Naive B cell (primary cell): Measurements from ENCODE around the gene HDAC11. TPM values are rescaled to one million over a fixed set of nuclear protein-coding genes. Genes with fewer than 3 reads are reported as not detected.

Experiments used
- ATAC-seq, 2 donors: fragments of 150-1000 bp; cut with Tn5 transposase; 2 replicates each; pipeline ENCODE4 v1.10.0; 2021; ENCODE audit warnings: low read depth in 2 of 2, mild to moderate bottlenecking in 2 of 2, moderate library complexity in 2 of 2
- DNase-seq: peaks from one replicate; pipeline ENCODE4 v3.0.0; 2022
- H3K27ac Mint-ChIP-seq, 6 donors: one replicate each; pipeline ENCODE4 v1.8.0; 2020 to 2022; ENCODE audit warnings: mild to moderate bottlenecking in 6 of 6, mixed read lengths in 6 of 6, moderate library complexity in 5 of 6, inconsistent platforms in 2 of 6
- H3K27me3 Mint-ChIP-seq, 3 donors: one replicate each; pipeline ENCODE4 v1.8.0; 2021 to 2022; ENCODE audit warnings: mixed read lengths in 3 of 3, mild to moderate bottlenecking in 1 of 3
- H3K36me3 Mint-ChIP-seq, 2 donors: one replicate each; pipeline ENCODE4 v1.8.0; 2020 to 2022; ENCODE audit warnings: mixed read lengths in 2 of 2, inconsistent platforms in 1 of 2, mild to moderate bottlenecking in 1 of 2
- H3K4me1 Mint-ChIP-seq, 3 donors: one replicate each; pipeline ENCODE4 v1.8.0; 2020 to 2022; ENCODE audit warnings: mixed read lengths in 3 of 3, inconsistent platforms in 1 of 3, mild to moderate bottlenecking in 1 of 3, moderate library complexity in 1 of 3
- H3K4me3 Mint-ChIP-seq, 8 donors: one replicate each; pipeline ENCODE4 v1.8.0; 2020 to 2022; ENCODE audit warnings: mild to moderate bottlenecking in 8 of 8, mixed read lengths in 8 of 8, moderate library complexity in 8 of 8, inconsistent platforms in 2 of 8
- H3K9me3 Mint-ChIP-seq, 7 donors: one replicate each; pipeline ENCODE4 v1.8.0; 2020 to 2022; ENCODE audit warnings: mixed read lengths in 7 of 7, mild to moderate bottlenecking in 5 of 7, inconsistent platforms in 2 of 7, moderate library complexity in 1 of 7
- polyA plus RNA-seq, 6 donors: library from polyadenylated mRNA; unstranded; fragments of 300-500 nt; fragmentation: Illumina TruSeq; gene quantifications; one replicate each; pipeline ENCODE4 v1.2.3, GENCODE V29; 2021; ENCODE audit warnings: low read depth in 6 of 6

HDAC11 gene
- polyA plus RNA-seq, 6 donors from 2014 or later, result 0.53 to 2.7 (median 1.6) TPM; not detected in 1

DNA sequence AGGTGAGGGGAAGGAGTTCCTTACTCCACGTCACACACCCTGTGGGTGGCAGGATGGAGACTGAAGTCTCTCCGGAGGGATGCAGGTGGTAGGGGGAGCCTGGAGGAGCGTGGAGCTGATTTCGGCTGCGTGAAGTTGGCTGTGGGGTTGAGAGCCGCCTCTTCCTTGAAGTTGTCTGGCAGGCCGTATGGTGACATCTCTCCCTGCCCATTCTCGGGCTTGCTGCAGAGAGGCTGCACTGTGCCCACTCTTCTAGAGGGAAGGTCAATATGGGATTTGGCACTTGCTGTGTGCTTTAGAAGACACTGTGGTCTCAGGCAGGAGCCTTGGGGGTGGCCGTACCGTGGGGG lies 55.4 kb downstream of the HDAC11 start:
- peaks cover 23 to 47% (median 41%) of the 10 kb centered on the region in 3 donors for H3K27me3 Mint-ChIP-seq
- no peaks in the 10 kb centered on the region for H3K36me3 Mint-ChIP-seq
- no peak for ATAC-seq
- DNase-seq, result no peak
- no peak overlapping the region for H3K4me3 Mint-ChIP-seq
- H3K9me3 Mint-ChIP-seq, result peaks cover 0 to 4% (median 0%) of the 10 kb centered on the region in 7 donors
- H3K27ac Mint-ChIP-seq, result peak overlapping the region in 1 of 6 donors; percentile 61
- peaks cover 0 to 4% (median 0%) of the 10 kb centered on the region in 3 donors for H3K4me1 Mint-ChIP-seq

DNA sequence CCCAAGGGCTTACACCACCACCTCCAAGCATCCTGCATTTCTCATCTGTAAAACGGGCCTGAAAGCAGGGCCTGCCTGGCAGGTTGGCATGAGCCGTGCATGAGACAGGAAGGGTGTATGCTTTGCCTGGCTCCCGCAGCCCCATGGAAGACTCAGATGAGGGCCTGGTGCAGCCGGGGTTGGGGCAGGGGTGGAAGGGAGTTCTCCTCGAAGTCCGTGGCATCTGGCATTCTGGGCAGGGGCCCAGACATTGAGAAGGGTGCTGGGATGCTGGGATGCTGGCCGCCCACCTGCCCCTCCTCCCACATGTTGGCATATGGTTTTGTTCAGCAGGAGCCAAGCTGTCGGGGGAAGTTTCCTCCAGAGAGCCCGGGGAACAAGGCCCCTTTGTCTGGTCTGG lies 55.8 kb downstream of the HDAC11 start:
- Mint-ChIP-seq H3K27ac (no peak overlapping the region), H3K4me3 (no peak overlapping the region), H3K36me3 (peaks cover 2 to 4% of the 10 kb centered on the region in 2 donors), H3K9me3 (peaks cover 0 to 4% (median 2%) of the 10 kb centered on the region in 7 donors), H3K27me3 (peaks cover 25 to 51% (median 44%) of the 10 kb centered on the region in 3 donors), H3K4me1 (peaks cover 0 to 4% (median 0%) of the 10 kb centered on the region in 3 donors)
- no peak for ATAC-seq
- DNase-seq, result no peak

DNA sequence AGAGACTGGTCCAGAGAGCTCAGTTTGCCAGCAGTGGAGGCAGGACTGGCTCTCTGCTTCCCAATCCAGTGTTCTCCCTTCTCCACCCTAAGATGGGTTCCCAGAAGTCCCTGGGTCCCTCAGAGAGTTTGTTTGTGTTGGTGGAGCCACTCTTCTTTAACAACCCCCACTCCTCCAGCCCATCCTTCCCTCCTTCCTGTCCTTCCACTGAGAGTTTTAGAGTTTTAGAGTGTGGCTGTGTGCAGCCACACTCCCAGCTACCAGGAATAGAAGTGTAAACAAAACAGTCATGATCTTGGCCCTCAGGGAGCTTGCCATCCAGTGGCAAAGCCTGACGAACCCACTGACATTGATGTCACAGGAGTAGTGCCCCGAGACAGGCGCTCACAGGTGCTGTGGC lies 56.3 kb downstream of the HDAC11 start:
- ATAC-seq (no peak), DNase-seq (no peak)
- peaks cover 0 to 4% (median 0%) of the 10 kb centered on the region in 3 donors for H3K4me1 Mint-ChIP-seq
- peak overlapping the region in 1 of 8 donors; percentile 43 for H3K4me3 Mint-ChIP-seq
- H3K36me3 Mint-ChIP-seq, result peaks cover 6 to 8% of the 10 kb centered on the region in 2 donors
- peaks cover 0 to 8% (median 7%) of the 10 kb centered on the region in 7 donors for H3K9me3 Mint-ChIP-seq
- no peak overlapping the region for H3K27ac Mint-ChIP-seq
- peaks cover 30 to 55% (median 49%) of the 10 kb centered on the region in 3 donors for H3K27me3 Mint-ChIP-seq

- ATAC-seq (no peak), DNase-seq (no peak)
- H3K4me3 Mint-ChIP-seq, result peak overlapping the region in 1 of 8 donors; percentile 43
- H3K9me3 Mint-ChIP-seq, result peaks cover 0 to 12% (median 7%) of the 10 kb centered on the region in 7 donors
- H3K4me1 Mint-ChIP-seq, result peaks cover 0 to 4% (median 0%) of the 10 kb centered on the region in 3 donors
- H3K27ac Mint-ChIP-seq, result peak overlapping the region in 1 of 6 donors; percentile 49
- peaks cover 33 to 55% (median 51%) of the 10 kb centered on the region in 3 donors for H3K27me3 Mint-ChIP-seq
- H3K36me3 Mint-ChIP-seq, result peaks cover 6 to 8% of the 10 kb centered on the region in 2 donors
These were observed 56.7 kb downstream of the HDAC11 start for GRCh38 chr3:13536832-13537231.

GRCh38 chr3:13537244-13537908 lies 57.3 kb downstream of the HDAC11 start:
- H3K27ac Mint-ChIP-seq, result peak overlapping the region in 1 of 6 donors; percentile 49
- H3K4me3 Mint-ChIP-seq, result no peak overlapping the region
- H3K9me3 Mint-ChIP-seq, result peaks cover 0 to 17% (median 7%) of the 10 kb centered on the region in 7 donors
- DNase-seq, result no peak
- H3K27me3 Mint-ChIP-seq, result peaks cover 37 to 55% (median 51%) of the 10 kb centered on the region in 3 donors
- H3K4me1 Mint-ChIP-seq, result peaks cover 0 to 4% (median 0%) of the 10 kb centered on the region in 3 donors
- no peak for ATAC-seq
- peaks cover 6 to 8% of the 10 kb centered on the region in 2 donors for H3K36me3 Mint-ChIP-seq

DNA sequence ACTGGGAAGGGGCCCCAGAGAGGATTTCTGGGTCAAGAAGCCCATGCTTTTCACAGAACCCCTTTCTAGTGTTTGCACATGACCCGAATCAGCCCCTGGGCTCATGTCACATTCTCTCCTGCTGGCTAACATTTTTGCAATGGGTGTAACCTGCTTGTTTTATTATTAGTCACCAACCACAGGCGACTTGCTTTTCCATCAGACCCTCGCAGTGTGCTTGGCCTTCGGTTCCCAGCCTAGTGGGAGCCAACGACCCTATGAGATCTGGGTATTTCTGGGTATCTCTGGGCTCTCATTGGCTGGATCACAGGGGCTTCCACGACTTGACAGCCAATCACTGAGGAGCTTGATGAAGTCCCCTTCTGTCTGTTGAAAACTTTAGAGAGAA lies 57.8 kb downstream of the HDAC11 start:
- Mint-ChIP-seq H3K27ac (no peak overlapping the region), H3K27me3 (peaks cover 37 to 54% (median 51%) of the 10 kb centered on the region in 3 donors), H3K36me3 (peaks cover 6 to 8% of the 10 kb centered on the region in 2 donors), H3K4me1 (peaks cover 0 to 4% (median 0%) of the 10 kb centered on the region in 3 donors), H3K9me3 (peaks cover 0 to 19% (median 7%) of the 10 kb centered on the region in 7 donors), H3K4me3 (peak overlapping the region in 1 of 8 donors; percentile 60)
- ATAC-seq, result no peak
- DNase-seq, result no peak

DNA sequence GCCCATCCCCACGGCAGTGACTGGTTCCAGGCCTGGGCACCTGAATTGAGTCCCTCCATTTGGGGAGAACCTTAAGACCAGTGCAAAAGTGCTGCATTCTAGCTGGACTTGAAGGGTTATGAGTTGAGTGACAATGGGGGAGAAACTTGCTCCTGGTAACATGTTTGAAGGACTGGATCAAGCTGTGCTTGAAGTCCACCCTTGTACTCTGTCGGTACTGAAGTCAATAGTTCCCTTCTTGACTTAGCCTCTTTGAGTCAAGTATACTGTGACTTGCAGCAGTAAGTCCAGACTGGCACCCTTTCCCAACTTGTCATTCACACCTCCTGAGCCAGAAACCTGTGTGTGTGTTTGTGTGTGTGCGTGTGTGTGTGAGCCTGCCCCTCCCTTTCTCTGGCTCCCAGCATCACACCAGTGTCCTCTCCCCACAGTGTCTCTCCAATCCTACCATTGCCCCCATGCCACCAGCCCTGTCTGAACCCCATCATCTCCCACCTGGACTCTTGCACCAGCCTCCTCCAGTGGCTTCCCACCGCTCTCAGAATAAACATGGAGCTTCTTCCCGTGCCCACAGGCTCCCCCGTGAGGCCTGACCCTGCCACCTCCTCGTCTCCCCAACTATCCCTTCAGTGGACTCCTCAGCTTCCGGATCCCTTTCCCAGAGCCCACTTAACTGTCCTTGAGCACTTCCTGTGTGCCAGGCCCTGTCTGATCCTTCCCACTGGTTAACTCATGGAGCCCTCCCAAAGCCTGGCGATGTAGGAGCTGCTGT lies 58.6 kb downstream of the HDAC11 start:
- DNase-seq, result no peak
- peaks cover 6 to 8% of the 10 kb centered on the region in 2 donors for H3K36me3 Mint-ChIP-seq
- H3K27ac Mint-ChIP-seq, result no peak overlapping the region
- peaks cover 0 to 5% (median 0%) of the 10 kb centered on the region in 3 donors for H3K4me1 Mint-ChIP-seq
- H3K4me3 Mint-ChIP-seq, result peak overlapping the region in 1 of 8 donors; percentile 23
- peaks cover 33 to 51% (median 50%) of the 10 kb centered on the region in 3 donors for H3K27me3 Mint-ChIP-seq
- H3K9me3 Mint-ChIP-seq, result peaks cover 0 to 19% (median 7%) of the 10 kb centered on the region in 7 donors
- ATAC-seq, result no peak

GRCh38 chr3:13539292-13539638 lies 59.2 kb downstream of the HDAC11 start:
- peaks cover 32 to 55% (median 54%) of the 10 kb centered on the region in 3 donors for H3K27me3 Mint-ChIP-seq
- H3K36me3 Mint-ChIP-seq, result peaks cover 6 to 8% of the 10 kb centered on the region in 2 donors
- H3K4me1 Mint-ChIP-seq, result peaks cover 1 to 11% (median 3%) of the 10 kb centered on the region in 3 donors
- H3K27ac Mint-ChIP-seq, result no peak overlapping the region
- no peak for DNase-seq
- no peak overlapping the region for H3K4me3 Mint-ChIP-seq
- peaks cover 0 to 19% (median 7%) of the 10 kb centered on the region in 7 donors for H3K9me3 Mint-ChIP-seq
- no peak for ATAC-seq

- peaks cover 5 to 15% (median 7%) of the 10 kb centered on the region in 3 donors for H3K4me1 Mint-ChIP-seq
- H3K4me3 Mint-ChIP-seq, result no peak overlapping the region
- DNase-seq, result no peak
- H3K27ac Mint-ChIP-seq, result no peak overlapping the region
- ATAC-seq, result no peak
- peaks cover 6 to 8% of the 10 kb centered on the region in 2 donors for H3K36me3 Mint-ChIP-seq
- H3K27me3 Mint-ChIP-seq, result peaks cover 35 to 59% (median 57%) of the 10 kb centered on the region in 3 donors
- peaks cover 0 to 19% (median 7%) of the 10 kb centered on the region in 7 donors for H3K9me3 Mint-ChIP-seq
These were observed 59.6 kb downstream of the HDAC11 start for GRCh38 chr3:13539671-13540070.

GRCh38 chr3:13540297-13540995 lies 60.3 kb downstream of the HDAC11 start:
- Mint-ChIP-seq H3K9me3 (peaks cover 0 to 19% (median 7%) of the 10 kb centered on the region in 7 donors), H3K4me1 (peaks cover 5 to 23% (median 9%) of the 10 kb centered on the region in 3 donors), H3K36me3 (peaks cover 6 to 8% of the 10 kb centered on the region in 2 donors), H3K27me3 (peaks cover 32 to 59% (median 57%) of the 10 kb centered on the region in 3 donors), H3K27ac (no peak overlapping the region), H3K4me3 (no peak overlapping the region)
- no peak for ATAC-seq
- DNase-seq, result no peak

GRCh38 chr3:13541691-13542090 lies 61.6 kb downstream of the HDAC11 start:
- peaks cover 5 to 21% (median 9%) of the 10 kb centered on the region in 3 donors for H3K4me1 Mint-ChIP-seq
- peaks cover 0 to 19% (median 7%) of the 10 kb centered on the region in 7 donors for H3K9me3 Mint-ChIP-seq
- no peak overlapping the region for H3K4me3 Mint-ChIP-seq
- ATAC-seq, result no peak
- no peak overlapping the region for H3K27ac Mint-ChIP-seq
- H3K27me3 Mint-ChIP-seq, result peaks cover 26 to 52% (median 52%) of the 10 kb centered on the region in 3 donors
- no peak for DNase-seq
- peaks cover 6 to 8% of the 10 kb centered on the region in 2 donors for H3K36me3 Mint-ChIP-seq

- no peak overlapping the region for H3K4me3 Mint-ChIP-seq
- peaks cover 6 to 8% of the 10 kb centered on the region in 2 donors for H3K36me3 Mint-ChIP-seq
- H3K27me3 Mint-ChIP-seq, result peaks cover 22 to 48% (median 48%) of the 10 kb centered on the region in 3 donors
- peaks cover 0 to 19% (median 4%) of the 10 kb centered on the region in 7 donors for H3K9me3 Mint-ChIP-seq
- DNase-seq, result no peak
- ATAC-seq, result no peak
- H3K27ac Mint-ChIP-seq, result no peak overlapping the region
- peaks cover 5 to 19% (median 9%) of the 10 kb centered on the region in 3 donors for H3K4me1 Mint-ChIP-seq
These were observed 62.0 kb downstream of the HDAC11 start for GRCh38 chr3:13542142-13542541.

DNA sequence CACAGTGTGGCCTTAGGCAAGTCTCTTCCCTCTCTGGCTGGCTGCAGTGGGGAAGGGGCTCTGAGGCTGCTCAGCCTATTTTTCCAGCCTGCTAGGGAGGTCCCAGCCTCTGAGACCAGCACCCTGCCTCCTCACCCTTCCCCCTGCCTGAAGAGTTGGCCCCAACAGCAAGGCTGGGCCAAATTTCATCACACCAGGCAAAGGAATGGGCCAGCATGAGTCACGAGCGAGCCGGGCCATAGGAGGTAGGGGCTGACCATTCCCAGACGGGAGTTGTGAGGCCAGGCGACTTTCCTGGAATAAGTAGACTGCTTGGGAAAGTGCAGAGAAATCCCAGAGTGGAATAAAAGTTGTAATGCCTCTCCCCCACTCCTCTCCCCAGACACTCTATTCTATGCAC lies 63.1 kb downstream of the HDAC11 start:
- peaks cover 6 to 8% of the 10 kb centered on the region in 2 donors for H3K36me3 Mint-ChIP-seq
- no peak for DNase-seq
- H3K4me1 Mint-ChIP-seq, result peaks cover 8 to 22% (median 13%) of the 10 kb centered on the region in 3 donors
- H3K27ac Mint-ChIP-seq, result no peak overlapping the region
- H3K9me3 Mint-ChIP-seq, result peaks cover 0 to 19% (median 3%) of the 10 kb centered on the region in 7 donors
- peaks cover 18 to 53% (median 42%) of the 10 kb centered on the region in 3 donors for H3K27me3 Mint-ChIP-seq
- H3K4me3 Mint-ChIP-seq, result peak overlapping the region in 1 of 8 donors; percentile 25
- ATAC-seq, result no peak
